GM21619 (cell line): ENCODE measurements around the gene FAM184B.

ENCODE experiments used
- ATAC-seq: cut with Tn5 transposase; IDR thresholded peaks from one replicate; pipeline ENCODE4 v1.9.1; 2021; ENCODE audit not compliant: unreplicated experiment

Gene FAM184B

GRCh38 chr4:17639136-17639535 lies 142.3 kb downstream of the FAM184B start:
- ATAC-seq, result no peak

GRCh38 chr4:17636696-17637622 lies 144.5 kb downstream of the FAM184B start:
- ATAC-seq, result peak; percentile 92

GRCh38 chr4:17636341-17636695 lies 145.1 kb downstream of the FAM184B start:
- ATAC-seq, result no peak

- ATAC-seq, result no peak
These were observed 146.4 kb downstream of the FAM184B start for GRCh38 chr4:17635056-17635455.

GRCh38 chr4:17633600-17633999 lies 147.8 kb downstream of the FAM184B start:
- no peak for ATAC-seq

GRCh38 chr4:17630228-17630627 lies 151.2 kb downstream of the FAM184B start:
- no peak for ATAC-seq

- ATAC-seq, result no peak
These were observed 156.6 kb downstream of the FAM184B start for GRCh38 chr4:17624821-17625220.

- no peak for ATAC-seq
These were observed 157.9 kb downstream of the FAM184B start for GRCh38 chr4:17623451-17624001.

- ATAC-seq, result no peak
These were observed 161.9 kb downstream of the FAM184B start for GRCh38 chr4:17619416-17620105.

- ATAC-seq, result no peak
These were observed 162.5 kb downstream of the FAM184B start for GRCh38 chr4:17618926-17619325.

GRCh38 chr4:17616283-17616682 lies 165.1 kb downstream of the FAM184B start:
- no peak for ATAC-seq

GRCh38 chr4:17614416-17615299 lies 166.8 kb downstream of the FAM184B start, which contains the start of gene MED28:
Gene MED28 (plus strand): TSS chr4:17614641. CDS start chr4:17614655, 14 bp downstream.
- ATAC-seq, result peak; percentile 96

- ATAC-seq, result peak; percentile 45
These were observed 167.5 kb downstream of the FAM184B start for GRCh38 chr4:17613761-17614415.

- ATAC-seq, result no peak
These were observed 176.2 kb downstream of the FAM184B start for GRCh38 chr4:17605236-17605635.

GRCh38 chr4:17599826-17600225 lies 181.6 kb downstream of the FAM184B start:
- no peak for ATAC-seq

- no peak for ATAC-seq
These were observed 183.9 kb downstream of the FAM184B start for GRCh38 chr4:17597517-17597916.

- ATAC-seq, result peak; percentile 79
These were observed 185.9 kb downstream of the FAM184B start for GRCh38 chr4:17595471-17596005.

GRCh38 chr4:17589355-17589754 lies 192.1 kb downstream of the FAM184B start:
- no peak for ATAC-seq

- no peak for ATAC-seq
These were observed 194.2 kb downstream of the FAM184B start for GRCh38 chr4:17587094-17587822.
